DOHH2 (cell line): ENCODE data around the gene FLNB.

ENCODE experiments used
- H3F3A ChIP-seq: fragments of 200-600 bp; sonication (generic), shearing (Covaris generic); 2 replicates; pipeline ENCODE4 v1.6.0; 2016; ENCODE audit warnings: antibody characterized with exemption, mild to moderate bottlenecking; ENCODE audit not compliant: control insufficient read depth, insufficient read depth
- H3K27ac ChIP-seq: fragments of 200-600 bp; sonication (generic); 2 replicates; pipeline ENCODE4 v1.5.1; 2014; ENCODE audit warnings: low read depth, mild to moderate bottlenecking, low read length, moderate library complexity
- H3K27me3 ChIP-seq: fragments of 200-600 bp; sonication (generic); 2 replicates; pipeline ENCODE4 v1.6.1; 2014; ENCODE audit warnings: mild to moderate bottlenecking, low read length, mixed read lengths; ENCODE audit not compliant: control insufficient read depth
- H3K36me3 ChIP-seq: fragments of 200-600 bp; sonication (generic); 2 replicates; pipeline ENCODE4 v1.6.1; 2014; ENCODE audit warnings: mild to moderate bottlenecking, low read length, moderate library complexity, mixed read lengths; ENCODE audit not compliant: control insufficient read depth
- H3K4me1 ChIP-seq: fragments of 200-600 bp; sonication (generic); 2 replicates; pipeline ENCODE4 v1.6.1; 2014; ENCODE audit warnings: mild to moderate bottlenecking, low read length, mixed read lengths; ENCODE audit not compliant: control insufficient read depth
- H3K4me2 ChIP-seq: fragments of 200-600 bp; sonication (generic); 2 replicates; pipeline ENCODE4 v1.6.0; 2014; ENCODE audit warnings: mild to moderate bottlenecking, low read length, moderate library complexity
- H3K4me3 ChIP-seq: fragments of 200-600 bp; sonication (generic); 2 replicates; pipeline ENCODE4 v1.5.1; 2014; ENCODE audit warnings: mild to moderate bottlenecking, low read length, mixed read lengths
- H3K79me2 ChIP-seq: fragments of 200-600 bp; sonication (generic); 2 replicates; pipeline ENCODE4 v1.6.1; 2014; ENCODE audit warnings: mild to moderate bottlenecking, low read length, mixed read lengths; ENCODE audit not compliant: control insufficient read depth
- H3K9me2 ChIP-seq: fragments of 200-600 bp; sonication (generic); replicated peaks from 2 replicates; pipeline ENCODE4 v1.6.1; 2014; ENCODE audit warnings: mild to moderate bottlenecking, low read length, mixed read lengths; ENCODE audit not compliant: control insufficient read depth
- H3K9me3 ChIP-seq: fragments of 200-600 bp; sonication (generic); 2 replicates; pipeline ENCODE4 v1.6.1; 2014; ENCODE audit warnings: antibody characterized with exemption, low read length, mixed read lengths; ENCODE audit not compliant: control insufficient read depth, insufficient read depth
- H4K20me1 ChIP-seq: fragments of 200-600 bp; sonication (generic); 2 replicates; pipeline ENCODE4 v1.6.0; 2014; ENCODE audit warnings: low read depth, mild to moderate bottlenecking, antibody characterized with exemption, low read length, moderate library complexity; ENCODE audit not compliant: control insufficient read depth, insufficient read depth
- EZH2phosphoT487 ChIP-seq: fragments of 200-600 bp; sonication (generic); IDR thresholded peaks from 2 replicates; pipeline ENCODE4 v1.6.1; 2017; ENCODE audit warnings: borderline replicate concordance, mild to moderate bottlenecking, antibody characterized with exemption, low read length, moderate library complexity, mixed read lengths
- TF ChIP-seq, protein P1 (sequence below): fragments of 200-600 bp; sonication (generic); IDR thresholded peaks from one replicate; pipeline ENCODE4 v1.5.1; 2014; ENCODE audit warnings: antibody characterized with exemption, mild to moderate bottlenecking, low read depth, low read length; ENCODE audit not compliant: poor library complexity, severe bottlenecking

Gene FLNB

GRCh38 chr3:58135712-58136543, 127.7 kb downstream of the FLNB start:
- H3K27ac ChIP-seq: no peak overlapping the region
- no peaks in the 10 kb centered on the region for H3K9me2 ChIP-seq
- H3K4me2 ChIP-seq: no peak overlapping the region
- H3K9me3 ChIP-seq: no peaks in the 10 kb centered on the region
- no peak for TF ChIP-seq EZH2phosphoT487
- TF ChIP-seq, protein P1, sequence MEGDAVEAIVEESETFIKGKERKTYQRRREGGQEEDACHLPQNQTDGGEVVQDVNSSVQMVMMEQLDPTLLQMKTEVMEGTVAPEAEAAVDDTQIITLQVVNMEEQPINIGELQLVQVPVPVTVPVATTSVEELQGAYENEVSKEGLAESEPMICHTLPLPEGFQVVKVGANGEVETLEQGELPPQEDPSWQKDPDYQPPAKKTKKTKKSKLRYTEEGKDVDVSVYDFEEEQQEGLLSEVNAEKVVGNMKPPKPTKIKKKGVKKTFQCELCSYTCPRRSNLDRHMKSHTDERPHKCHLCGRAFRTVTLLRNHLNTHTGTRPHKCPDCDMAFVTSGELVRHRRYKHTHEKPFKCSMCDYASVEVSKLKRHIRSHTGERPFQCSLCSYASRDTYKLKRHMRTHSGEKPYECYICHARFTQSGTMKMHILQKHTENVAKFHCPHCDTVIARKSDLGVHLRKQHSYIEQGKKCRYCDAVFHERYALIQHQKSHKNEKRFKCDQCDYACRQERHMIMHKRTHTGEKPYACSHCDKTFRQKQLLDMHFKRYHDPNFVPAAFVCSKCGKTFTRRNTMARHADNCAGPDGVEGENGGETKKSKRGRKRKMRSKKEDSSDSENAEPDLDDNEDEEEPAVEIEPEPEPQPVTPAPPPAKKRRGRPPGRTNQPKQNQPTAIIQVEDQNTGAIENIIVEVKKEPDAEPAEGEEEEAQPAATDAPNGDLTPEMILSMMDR: peak; percentile 52
- H3F3A ChIP-seq: no peaks in the 10 kb centered on the region
- H4K20me1 ChIP-seq: no peaks in the 10 kb centered on the region
- H3K4me3 ChIP-seq: no peak overlapping the region
- no peaks in the 10 kb centered on the region for H3K4me1 ChIP-seq
- no peaks in the 10 kb centered on the region for H3K36me3 ChIP-seq
- H3K27me3 ChIP-seq: no peaks in the 10 kb centered on the region
- H3K79me2 ChIP-seq: no peaks in the 10 kb centered on the region

DNA sequence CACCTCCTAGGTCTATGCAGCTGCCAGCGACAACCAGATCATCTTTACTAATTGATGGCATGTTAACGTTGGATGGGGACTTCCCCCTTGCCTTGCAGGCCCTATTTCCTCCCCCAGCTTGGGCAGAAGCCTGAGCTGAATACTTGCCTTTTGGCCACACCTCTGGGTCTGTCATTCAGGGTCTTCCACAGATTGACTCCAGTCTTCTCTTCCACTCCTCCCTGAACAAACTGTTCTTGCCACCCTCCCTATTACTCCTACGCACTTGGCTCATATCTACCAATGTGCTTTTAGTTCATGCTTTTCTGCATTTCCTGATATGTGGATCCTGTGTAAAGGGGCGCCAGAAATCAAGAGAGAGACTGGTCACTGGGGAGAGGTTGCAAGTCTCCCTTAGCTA, 129.1 kb downstream of the FLNB start:
- TF ChIP-seq, protein P1: no peak
- no peak for TF ChIP-seq EZH2phosphoT487
- H3K9me2 ChIP-seq: no peaks in the 10 kb centered on the region
- H3K4me2 ChIP-seq: no peak overlapping the region
- no peak overlapping the region for H3K27ac ChIP-seq
- no peak overlapping the region for H3K4me3 ChIP-seq
- no peaks in the 10 kb centered on the region for H3F3A ChIP-seq
- H3K36me3 ChIP-seq: no peaks in the 10 kb centered on the region
- no peaks in the 10 kb centered on the region for H3K27me3 ChIP-seq
- no peaks in the 10 kb centered on the region for H3K79me2 ChIP-seq
- no peaks in the 10 kb centered on the region for H4K20me1 ChIP-seq
- no peaks in the 10 kb centered on the region for H3K4me1 ChIP-seq
- no peaks in the 10 kb centered on the region for H3K9me3 ChIP-seq

GRCh38 chr3:58141766-58142345, 133.6 kb downstream of the FLNB start:
- Histone ChIP-seq H3K36me3 (no peaks in the 10 kb centered on the region), H3K4me3 (no peak overlapping the region), H4K20me1 (no peaks in the 10 kb centered on the region), H3K9me2 (no peaks in the 10 kb centered on the region), H3K9me3 (no peaks in the 10 kb centered on the region), H3K4me2 (no peak overlapping the region), H3K79me2 (no peaks in the 10 kb centered on the region), H3F3A (no peaks in the 10 kb centered on the region), H3K27ac (no peak overlapping the region), H3K4me1 (no peaks in the 10 kb centered on the region), H3K27me3 (no peaks in the 10 kb centered on the region)
- TF ChIP-seq, protein P1: no peak
- no peak for TF ChIP-seq EZH2phosphoT487
